Stimulated activated CD4-positive, alpha-beta T cell treated with anti-CD3 and anti-CD28 coated beads, Interleukin-15, amount 100 ng/mL, for 24 hours (primary cell): Measurements from ENCODE around the gene COQ10A.

Experiments used
- DNase-seq: peaks from one replicate; pipeline ENCODE4 v3.0.0-alpha.2; 2020

The COQ10A gene

GRCh38 chr12:56266693-56267442, at the start of gene COQ10A:
Gene COQ10A (plus strand): TSS chr12:56266942. CDS start chr12:56267119, 177 bp downstream.
- DNase-seq, result peak; percentile 91

- DNase-seq, result no peak
Observed at GRCh38 chr12:56219840-56220239, 46.9 kb upstream of the COQ10A start.

GRCh38 chr12:56220611-56221231, 46.0 kb upstream of the COQ10A start:
- DNase-seq, result no peak

- DNase-seq, result no peak
Observed at GRCh38 chr12:56221232-56221756, 45.4 kb upstream of the COQ10A start.

- peak; percentile 95 for DNase-seq
Observed at GRCh38 chr12:56221757-56222530, 44.8 kb upstream of the COQ10A start, which contains the start of gene RNF41. Gene RNF41 (minus strand): TSS chr12:56221922. CDS start chr12:56214047, 7,875 bp downstream.

GRCh38 chr12:56222531-56222895, 44.2 kb upstream of the COQ10A start:
- DNase-seq, result no peak

GRCh38 chr12:56223571-56224101, 43.1 kb upstream of the COQ10A start:
- no peak for DNase-seq

- peak; percentile 98 for DNase-seq
Observed at GRCh38 chr12:56224102-56224701, 42.5 kb upstream of the COQ10A start, which contains the start of gene NABP2. Gene NABP2 (plus strand): TSS chr12:56224342. CDS start chr12:56224857, 515 bp downstream.

GRCh38 chr12:56224954-56225353, 41.8 kb upstream of the COQ10A start:
- no peak for DNase-seq

GRCh38 chr12:56229082-56229481, 37.7 kb upstream of the COQ10A start:
- DNase-seq, result no peak

- no peak for DNase-seq
Observed at GRCh38 chr12:56229916-56230431, 36.8 kb upstream of the COQ10A start, which contains the start of gene SLC39A5. Gene SLC39A5 (plus strand): TSS chr12:56230051. CDS start chr12:56231275, 1,224 bp downstream.

- DNase-seq, result no peak
Observed at GRCh38 chr12:56230432-56231183, 36.1 kb upstream of the COQ10A start.

GRCh38 chr12:56231184-56231582, 35.6 kb upstream of the COQ10A start:
- DNase-seq, result no peak

GRCh38 chr12:56234746-56235436, 31.9 kb upstream of the COQ10A start:
- DNase-seq, result no peak

- no peak for DNase-seq
Observed at GRCh38 chr12:56236091-56236490, 30.7 kb upstream of the COQ10A start.

GRCh38 chr12:56236985-56237384, 29.8 kb upstream of the COQ10A start:
- no peak for DNase-seq

GRCh38 chr12:56237552-56237951, 29.2 kb upstream of the COQ10A start:
- DNase-seq, result no peak

GRCh38 chr12:56241424-56242303, 25.1 kb upstream of the COQ10A start:
- DNase-seq, result no peak

- DNase-seq, result no peak
Observed at GRCh38 chr12:56242986-56243385, 23.8 kb upstream of the COQ10A start.

- no peak for DNase-seq
Observed at GRCh38 chr12:56243731-56244181, 23.0 kb upstream of the COQ10A start.
